ENCODE measurements around the gene SLC9A7. TPM values are rescaled to one million over a fixed set of nuclear protein-coding genes. Genes with fewer than 3 reads are reported as not detected.

SLC9A7 gene
- total and polyA plus RNA-seq, 2 donors (not counting 1 experiment from before 2014, with no cell fraction given): 13.9 to 47.7 TPM

GRCh38 chrX:46687619-46688018, 71.3 kb downstream of the SLC9A7 start:
- Histone ChIP-seq H4K20me1 (ENCODE audit: control insufficient read depth, extremely low read depth, insufficient read depth, low read length) (no peaks in the 10 kb centered on the region), H3K9ac (ENCODE audit: insufficient read depth, low read length) (no peak overlapping the region), H3K4me2 (ENCODE audit: extremely low read depth, insufficient read depth, low read length) (no peak overlapping the region), H3K36me3 (ENCODE audit: control insufficient read depth, insufficient read depth, low read length) (no peaks in the 10 kb centered on the region), H2AFZ (ENCODE audit: low read length) (no peak overlapping the region), H3K4me1 (ENCODE audit: control insufficient read depth, extremely low read depth, insufficient read depth, low read length) (no peaks in the 10 kb centered on the region), H3K27ac (ENCODE audit: insufficient read depth, low read length) (no peak overlapping the region), H3K27me3 (ENCODE audit: control insufficient read depth, insufficient read depth, low read length) (no peaks in the 10 kb centered on the region), H3K9me3 (ENCODE audit: control insufficient read depth, insufficient read depth, low read depth, low read length) (no peaks in the 10 kb centered on the region), H3K79me2 (ENCODE audit: control insufficient read depth, insufficient read depth, low read length) (no peaks in the 10 kb centered on the region), H3K4me3 (replicated peaks in 1 of 4; ENCODE audit: control extremely low read depth in 1 of 4, insufficient read depth in 1 of 4, low read depth in 3 of 4, low read length in 4 of 4) (no peak overlapping the region)
- DNase-seq (ENCODE audit: low read depth in 2 of 2): peak in 1 of 2 donors; percentile 37
- no peak for TF ChIP-seq CTCF (conservative IDR thresholded peaks at IDR 0.05 in 1 of 2, IDR thresholded peaks at IDR 0.05 in 1 of 2; ENCODE audit: low read depth in 1 of 2, low read length in 2 of 2)
- TF ChIP-seq EZH2 (IDR thresholded peaks at IDR 0.05; ENCODE audit: low read length, missing control alignments): no peak

GRCh38 chrX:46686003-46686645, 72.8 kb downstream of the SLC9A7 start:
- peak; percentile 41 to 63 for TF ChIP-seq CTCF (conservative IDR thresholded peaks at IDR 0.05 in 1 of 2, IDR thresholded peaks at IDR 0.05 in 1 of 2; ENCODE audit: low read depth in 1 of 2, low read length in 2 of 2)
- TF ChIP-seq EZH2 (IDR thresholded peaks at IDR 0.05; ENCODE audit: low read length, missing control alignments): no peak
- H3K9me3 ChIP-seq (ENCODE audit: control insufficient read depth, insufficient read depth, low read depth, low read length): no peaks in the 10 kb centered on the region
- H3K27ac ChIP-seq (ENCODE audit: insufficient read depth, low read length): no peak overlapping the region

GRCh38 chrX:46683048-46683447, 75.9 kb downstream of the SLC9A7 start:
- H3K9ac ChIP-seq (ENCODE audit: insufficient read depth, low read length): no peak overlapping the region
- no peaks in the 10 kb centered on the region for H3K36me3 ChIP-seq (ENCODE audit: control insufficient read depth, insufficient read depth, low read length)
- no peaks in the 10 kb centered on the region for H4K20me1 ChIP-seq (ENCODE audit: control insufficient read depth, extremely low read depth, insufficient read depth, low read length)
- no peak overlapping the region for H2AFZ ChIP-seq (ENCODE audit: low read length)
- H3K4me2 ChIP-seq (ENCODE audit: extremely low read depth, insufficient read depth, low read length): no peak overlapping the region
- TF ChIP-seq CTCF (conservative IDR thresholded peaks at IDR 0.05 in 1 of 2, IDR thresholded peaks at IDR 0.05 in 1 of 2; ENCODE audit: low read depth in 1 of 2, low read length in 2 of 2) (no peak), EZH2 (IDR thresholded peaks at IDR 0.05; ENCODE audit: low read length, missing control alignments) (no peak)
- DNase-seq (ENCODE audit: low read depth in 2 of 2): peak in 1 of 2 donors; percentile 35
- no peaks in the 10 kb centered on the region for H3K4me1 ChIP-seq (ENCODE audit: control insufficient read depth, extremely low read depth, insufficient read depth, low read length)
- no peaks in the 10 kb centered on the region for H3K79me2 ChIP-seq (ENCODE audit: control insufficient read depth, insufficient read depth, low read length)
- no peak overlapping the region for H3K4me3 ChIP-seq (replicated peaks in 1 of 4; ENCODE audit: control extremely low read depth in 1 of 4, insufficient read depth in 1 of 4, low read depth in 3 of 4, low read length in 4 of 4)
- H3K27me3 ChIP-seq (ENCODE audit: control insufficient read depth, insufficient read depth, low read length): no peaks in the 10 kb centered on the region
- H3K9me3 ChIP-seq (ENCODE audit: control insufficient read depth, insufficient read depth, low read depth, low read length): no peaks in the 10 kb centered on the region
- H3K27ac ChIP-seq (ENCODE audit: insufficient read depth, low read length): no peak overlapping the region

More at GRCh38 chrX:46686003-46686645, 72.8 kb downstream of the SLC9A7 start:
- H3K4me1 ChIP-seq (ENCODE audit: control insufficient read depth, extremely low read depth, insufficient read depth, low read length): no peaks in the 10 kb centered on the region
- no peak overlapping the region for H3K9ac ChIP-seq (ENCODE audit: insufficient read depth, low read length)
- peak; percentile 15 to 52 for DNase-seq (ENCODE audit: low read depth in 2 of 2)
- no peaks in the 10 kb centered on the region for H3K27me3 ChIP-seq (ENCODE audit: control insufficient read depth, insufficient read depth, low read length)
- H3K4me2 ChIP-seq (ENCODE audit: extremely low read depth, insufficient read depth, low read length): no peak overlapping the region
- no peak overlapping the region for H2AFZ ChIP-seq (ENCODE audit: low read length)
- H3K79me2 ChIP-seq (ENCODE audit: control insufficient read depth, insufficient read depth, low read length): no peaks in the 10 kb centered on the region
- no peaks in the 10 kb centered on the region for H3K36me3 ChIP-seq (ENCODE audit: control insufficient read depth, insufficient read depth, low read length)
- no peaks in the 10 kb centered on the region for H4K20me1 ChIP-seq (ENCODE audit: control insufficient read depth, extremely low read depth, insufficient read depth, low read length)
- H3K4me3 ChIP-seq (replicated peaks in 1 of 4; ENCODE audit: control extremely low read depth in 1 of 4, insufficient read depth in 1 of 4, low read depth in 3 of 4, low read length in 4 of 4): no peak overlapping the region
